B cell (primary cell): Measurements from ENCODE around the gene AOAH.

ENCODE experiments used
- EZH2 ChIP-seq: IDR thresholded peaks from 2 replicates; pipeline ENCODE4 v1.6.1; 2012; ENCODE audit warnings: borderline replicate concordance, low read depth, mild to moderate bottlenecking, moderate library complexity, low read length; ENCODE audit not compliant: insufficient read depth, poor library complexity, severe bottlenecking
- TF ChIP-seq, protein P1 (sequence below): fragments of 200-600 bp; IDR thresholded peaks from one replicate; pipeline ENCODE4 v1.8.0; 2022; ENCODE audit warnings: antibody characterized with exemption, mild to moderate bottlenecking

GRCh38 chr7:36509962-36510361 lies 214.3 kb downstream of the AOAH start:
- TF ChIP-seq, protein P1, sequence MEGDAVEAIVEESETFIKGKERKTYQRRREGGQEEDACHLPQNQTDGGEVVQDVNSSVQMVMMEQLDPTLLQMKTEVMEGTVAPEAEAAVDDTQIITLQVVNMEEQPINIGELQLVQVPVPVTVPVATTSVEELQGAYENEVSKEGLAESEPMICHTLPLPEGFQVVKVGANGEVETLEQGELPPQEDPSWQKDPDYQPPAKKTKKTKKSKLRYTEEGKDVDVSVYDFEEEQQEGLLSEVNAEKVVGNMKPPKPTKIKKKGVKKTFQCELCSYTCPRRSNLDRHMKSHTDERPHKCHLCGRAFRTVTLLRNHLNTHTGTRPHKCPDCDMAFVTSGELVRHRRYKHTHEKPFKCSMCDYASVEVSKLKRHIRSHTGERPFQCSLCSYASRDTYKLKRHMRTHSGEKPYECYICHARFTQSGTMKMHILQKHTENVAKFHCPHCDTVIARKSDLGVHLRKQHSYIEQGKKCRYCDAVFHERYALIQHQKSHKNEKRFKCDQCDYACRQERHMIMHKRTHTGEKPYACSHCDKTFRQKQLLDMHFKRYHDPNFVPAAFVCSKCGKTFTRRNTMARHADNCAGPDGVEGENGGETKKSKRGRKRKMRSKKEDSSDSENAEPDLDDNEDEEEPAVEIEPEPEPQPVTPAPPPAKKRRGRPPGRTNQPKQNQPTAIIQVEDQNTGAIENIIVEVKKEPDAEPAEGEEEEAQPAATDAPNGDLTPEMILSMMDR = no peak
- TF ChIP-seq EZH2 = no peak
